ENCODE results near the gene SMIM13. TPM values are rescaled to one million over a fixed set of nuclear protein-coding genes. Genes with fewer than 3 reads are reported as not detected.
"Not testable (repeated sequence)": the region's sequence is repeated elsewhere in the genome, so short reads cannot be mapped to it uniquely, and the experiment has no call there.

Gene SMIM13
- total RNA-seq, 1 experiment from 2014 or later = 22.2 TPM

DNA sequence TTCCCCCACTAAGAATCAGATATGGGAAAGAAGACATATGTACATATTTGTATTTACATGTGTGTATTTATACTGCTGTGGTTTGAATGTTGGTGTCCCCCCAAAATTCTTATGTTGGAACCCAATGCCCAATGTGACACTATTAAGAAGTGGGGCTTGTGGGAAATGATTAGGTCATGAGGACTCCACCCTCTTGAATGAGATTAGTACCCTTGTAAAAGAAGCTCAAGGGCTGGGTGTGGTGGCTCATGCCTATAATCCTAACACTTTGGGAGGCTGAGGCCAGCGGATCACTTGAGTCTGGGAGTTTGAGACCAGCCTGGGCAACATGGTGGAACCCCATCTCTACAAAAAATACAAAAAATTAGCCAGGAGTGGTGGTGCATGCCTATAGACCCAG is 3.9 kb upstream of the SMIM13 start:
- Histone ChIP-seq H3K9me3 (ENCODE audit: insufficient read depth, low read depth) (no peaks in the 10 kb centered on the region), H3K27ac (no peak overlapping the region), H4K20me1 (ENCODE audit: insufficient read depth) (no peaks in the 10 kb centered on the region), H3K9me2 (ENCODE audit: insufficient read depth) (no peaks in the 10 kb centered on the region), H3K27me3 (ENCODE audit: insufficient read depth, low read depth) (no peaks in the 10 kb centered on the region), H3K4me1 (replicated peaks; ENCODE audit: insufficient read depth) (no peaks in the 10 kb centered on the region), H3K4me3 (no peak overlapping the region), H3K4me2 (no peak overlapping the region), H3K79me2 (ENCODE audit: low read depth) (peaks cover 5% of the 10 kb centered on the region), H2AFZ (no peak overlapping the region), H3K36me3 (ENCODE audit: low read depth) (no peaks in the 10 kb centered on the region), H3F3A (ENCODE audit: insufficient read depth, low read depth) (0 out of 2 replicates have a peak, but pooled peaks cover 6% of the 10 kb centered on the region)
- DNase-seq = no peak
- BruUV-seq (replicated peaks) = no TSS peak
- intact Hi-C loops (cut with micrococcal nuclease; ENCODE audit: unreplicated experiment) = loop anchor here (5.0 kb wide), 1 partner anchor 143 kb away; the partner anchor contains the start of gene NEDD9
- ChIA-PET CTCF (no interaction called here), POLR2A (ENCODE audit: unreplicated experiment) (no interaction called here)
- TF ChIP-seq, protein P1, sequence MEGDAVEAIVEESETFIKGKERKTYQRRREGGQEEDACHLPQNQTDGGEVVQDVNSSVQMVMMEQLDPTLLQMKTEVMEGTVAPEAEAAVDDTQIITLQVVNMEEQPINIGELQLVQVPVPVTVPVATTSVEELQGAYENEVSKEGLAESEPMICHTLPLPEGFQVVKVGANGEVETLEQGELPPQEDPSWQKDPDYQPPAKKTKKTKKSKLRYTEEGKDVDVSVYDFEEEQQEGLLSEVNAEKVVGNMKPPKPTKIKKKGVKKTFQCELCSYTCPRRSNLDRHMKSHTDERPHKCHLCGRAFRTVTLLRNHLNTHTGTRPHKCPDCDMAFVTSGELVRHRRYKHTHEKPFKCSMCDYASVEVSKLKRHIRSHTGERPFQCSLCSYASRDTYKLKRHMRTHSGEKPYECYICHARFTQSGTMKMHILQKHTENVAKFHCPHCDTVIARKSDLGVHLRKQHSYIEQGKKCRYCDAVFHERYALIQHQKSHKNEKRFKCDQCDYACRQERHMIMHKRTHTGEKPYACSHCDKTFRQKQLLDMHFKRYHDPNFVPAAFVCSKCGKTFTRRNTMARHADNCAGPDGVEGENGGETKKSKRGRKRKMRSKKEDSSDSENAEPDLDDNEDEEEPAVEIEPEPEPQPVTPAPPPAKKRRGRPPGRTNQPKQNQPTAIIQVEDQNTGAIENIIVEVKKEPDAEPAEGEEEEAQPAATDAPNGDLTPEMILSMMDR (conservative IDR thresholded peaks at IDR 0.05) = no peak
- TF ChIP-seq EZH2 (IDR thresholded peaks at IDR 0.05; ENCODE audit: low read depth) = no peak

DNA sequence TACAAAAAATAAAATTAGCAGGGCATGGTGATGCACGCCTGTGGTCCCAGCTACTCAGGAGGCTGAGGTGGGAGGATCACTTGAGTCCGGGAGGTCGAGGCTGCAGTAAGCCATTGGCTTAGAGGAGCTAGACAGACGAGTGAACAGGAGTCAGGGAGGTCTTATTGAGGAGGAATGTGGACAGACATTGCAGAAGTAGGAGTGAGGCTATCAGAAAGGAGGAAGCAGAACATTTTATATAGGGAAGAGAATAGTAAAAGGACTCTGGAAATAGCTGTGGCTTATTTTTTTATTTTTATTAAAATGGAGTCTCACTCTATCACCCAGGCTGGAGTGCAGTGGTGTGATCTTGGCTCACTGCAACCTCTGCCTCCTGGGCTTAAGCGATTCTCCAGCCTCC is 2.5 kb upstream of the SMIM13 start:
- intact Hi-C loops (cut with micrococcal nuclease; ENCODE audit: unreplicated experiment) = loop anchor here (5.0 kb wide), 1 partner anchor 141 kb away; the partner anchor contains the start of gene NEDD9
- H3K4me3 ChIP-seq; H3K27me3 ChIP-seq (ENCODE audit: insufficient read depth, low read depth); DNase-seq; H3K9me2 ChIP-seq (ENCODE audit: insufficient read depth); H2AFZ ChIP-seq; H3K9me3 ChIP-seq (ENCODE audit: insufficient read depth, low read depth); BruUV-seq (replicated peaks); H3K4me2 ChIP-seq; H3K4me1 ChIP-seq (replicated peaks; ENCODE audit: insufficient read depth); H4K20me1 ChIP-seq (ENCODE audit: insufficient read depth); H3K36me3 ChIP-seq (ENCODE audit: low read depth); H3K27ac ChIP-seq; H3F3A ChIP-seq (ENCODE audit: insufficient read depth, low read depth); POLR2A ChIA-PET (ENCODE audit: unreplicated experiment): not testable (repeated sequence)
- CTCF ChIA-PET = interaction anchor here (0.6 kb wide), 1 partner anchor 212 kb away, joined by 3 read pairs; no protein-coding TSS in a partner anchor
- peaks cover 20% of the 10 kb centered on the region for H3K79me2 ChIP-seq (ENCODE audit: low read depth)

DNA sequence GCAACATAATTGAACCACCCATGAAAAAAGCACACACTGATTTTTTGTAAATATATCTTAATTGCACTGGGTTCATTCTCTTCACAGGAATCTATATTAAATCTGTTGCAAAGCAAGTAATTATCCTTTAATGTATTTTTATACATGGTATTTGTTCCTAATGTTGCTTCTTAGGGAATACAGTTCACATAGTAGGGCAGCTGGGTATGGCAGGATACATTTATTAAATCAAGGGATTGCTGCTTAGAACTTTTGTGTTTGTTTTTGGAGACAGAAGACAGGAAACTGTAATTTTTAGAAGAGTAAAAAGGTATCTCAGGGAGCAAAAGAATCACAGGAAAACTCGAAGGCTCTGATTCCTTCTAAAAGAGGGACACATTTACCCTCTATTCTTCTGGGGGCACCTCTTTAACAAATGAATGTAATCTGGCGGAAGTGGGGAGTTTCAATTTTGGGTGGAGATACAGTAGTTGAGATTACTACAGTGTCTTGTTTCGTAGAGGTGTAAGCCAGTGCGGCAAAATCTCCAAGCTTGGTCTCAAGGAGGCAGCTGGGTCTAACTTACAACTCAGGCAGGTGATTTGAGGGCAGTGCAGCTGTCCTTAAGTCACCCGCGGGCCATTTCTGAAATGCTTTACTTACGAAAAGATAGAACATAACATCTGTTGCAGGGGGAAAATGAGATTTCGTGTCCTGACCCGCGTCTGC is 812 bp upstream of the SMIM13 start:
- H3K9me2 ChIP-seq (ENCODE audit: insufficient read depth) = no peaks in the 10 kb centered on the region
- ChIA-PET CTCF (interaction anchor here (1.1 kb wide), 1 partner anchor 403 kb away, joined by 4 read pairs; no protein-coding TSS in a partner anchor), POLR2A (ENCODE audit: unreplicated experiment) (interaction anchor here (0.5 to 1.0 kb wide), 6 partner anchors 125 to 403 kb away, joined by 3 to 7 read pairs (median 5); partner anchors contain the start of gene NEDD9)
- H3K4me3 ChIP-seq = peak overlapping the region; percentile 76
- peak overlapping the region; percentile 95 for H3K4me2 ChIP-seq
- intact Hi-C loops (cut with micrococcal nuclease; ENCODE audit: unreplicated experiment) = loop anchor here (1.0 to 5.0 kb wide), 3 partner anchors 139 to 403 kb away; partner anchors contain the start of gene NEDD9
- H3K79me2 ChIP-seq (ENCODE audit: low read depth) = peaks cover 36% of the 10 kb centered on the region
- peak overlapping the region; percentile 56 for H3K27ac ChIP-seq
- no peaks in the 10 kb centered on the region for H4K20me1 ChIP-seq (ENCODE audit: insufficient read depth)
- no peak for DNase-seq
- no peaks in the 10 kb centered on the region for H3K9me3 ChIP-seq (ENCODE audit: insufficient read depth, low read depth)
- 0 out of 2 replicates have a peak, but pooled peaks cover 6% of the 10 kb centered on the region for H3F3A ChIP-seq (ENCODE audit: insufficient read depth, low read depth)
- BruUV-seq (replicated peaks) = TSS peak; percentile 92
- no peaks in the 10 kb centered on the region for H3K27me3 ChIP-seq (ENCODE audit: insufficient read depth, low read depth)
- H3K4me1 ChIP-seq (replicated peaks; ENCODE audit: insufficient read depth) = 0 out of 2 replicates have a peak, but pooled peaks cover 8% of the 10 kb centered on the region
- no peaks in the 10 kb centered on the region for H3K36me3 ChIP-seq (ENCODE audit: low read depth)
- peak overlapping the region; percentile 93 for H2AFZ ChIP-seq
- no peak for TF ChIP-seq EZH2 (IDR thresholded peaks at IDR 0.05; ENCODE audit: low read depth)
- TF ChIP-seq, protein P1 (conservative IDR thresholded peaks at IDR 0.05) = no peak

Data from PC-9 (cell line).